HG02763 (cell line): Measurements from ENCODE around the gene CRELD2.
A peak's percentile ranks its signal among the peaks of the same experiment; 100 is the strongest.

Experiments
- ATAC-seq: cut with Tn5 transposase; IDR thresholded peaks from one replicate; pipeline ENCODE4 v1.9.1; 2021; ENCODE audit warnings: mild to moderate bottlenecking, moderate library complexity; ENCODE audit not compliant: unreplicated experiment

CRELD2 gene

GRCh38 chr22:49928555-49929210, 10.2 kb downstream of the CRELD2 start:
- no peak for ATAC-seq

DNA sequence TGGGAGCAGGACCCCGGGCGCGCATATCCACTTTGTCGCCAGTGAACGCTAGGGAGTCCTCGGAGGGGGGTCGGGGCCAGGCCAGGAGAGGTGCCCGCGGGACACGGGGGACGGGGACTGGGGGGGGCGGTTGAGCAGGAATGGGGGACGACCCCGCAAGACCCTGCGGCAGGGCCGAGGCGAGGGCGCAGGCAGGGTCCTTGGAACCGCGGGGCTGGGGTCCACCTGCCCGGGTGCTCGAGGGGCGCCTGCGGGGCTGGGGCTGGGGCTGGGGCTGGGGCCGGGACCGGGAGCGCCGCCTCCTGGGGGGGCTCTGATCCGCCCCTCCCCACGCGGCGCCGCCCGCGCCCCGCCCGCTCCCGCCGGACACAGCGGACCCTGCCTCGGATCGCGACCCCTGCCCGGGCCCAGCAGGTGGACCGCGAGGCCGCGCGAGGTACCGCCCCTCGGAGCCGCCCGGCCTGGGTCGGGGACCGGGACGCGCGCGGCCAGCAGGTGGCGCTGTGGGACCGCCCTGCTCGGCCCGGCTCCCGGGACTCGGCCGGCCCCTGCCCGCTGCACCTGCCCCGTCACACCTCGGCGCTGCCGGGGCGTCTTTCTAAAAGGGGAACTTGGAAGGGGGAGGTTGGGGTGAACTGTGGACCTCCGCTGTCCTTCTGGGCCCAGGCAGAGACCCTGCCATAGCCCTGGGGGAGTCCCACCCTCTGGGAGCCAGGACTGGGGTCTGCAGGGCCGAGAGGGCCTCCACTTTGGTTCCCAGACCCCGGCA, 11.0 kb downstream of the CRELD2 start:
- ATAC-seq, result peak; percentile 43

DNA sequence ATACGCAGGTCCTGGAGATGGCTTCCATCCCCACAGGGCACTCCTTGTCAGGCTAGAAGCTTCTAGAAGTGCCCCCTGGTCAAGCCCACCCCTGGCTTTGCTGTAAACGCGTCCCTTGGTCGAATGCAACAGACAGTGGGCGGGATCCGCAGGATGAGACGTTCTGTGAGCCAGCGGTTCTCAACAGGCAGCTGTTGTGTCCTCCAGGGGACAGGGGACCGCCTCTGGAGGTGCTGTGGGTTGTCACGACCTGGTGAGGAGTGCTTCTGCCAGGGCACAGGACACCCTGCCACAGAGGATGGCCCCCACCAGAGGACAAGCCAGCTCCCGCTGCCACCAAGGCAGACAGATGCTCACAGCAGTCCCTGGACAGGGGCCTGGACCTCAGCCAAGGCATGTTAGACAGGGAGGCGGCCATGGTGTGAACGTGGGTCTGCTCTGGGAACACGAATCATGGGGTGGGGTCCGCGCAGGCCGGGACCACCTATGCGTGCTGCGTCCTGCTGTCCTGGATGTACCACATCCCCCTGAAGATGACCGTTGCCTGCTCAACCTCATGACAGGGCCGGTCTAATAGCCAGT, 11.7 kb downstream of the CRELD2 start:
- no peak for ATAC-seq

- no peak for ATAC-seq
Measured at GRCh38 chr22:49930596-49931412, 12.4 kb downstream of the CRELD2 start.

GRCh38 chr22:49933236-49934159, 15.1 kb downstream of the CRELD2 start:
- ATAC-seq, result no peak

DNA sequence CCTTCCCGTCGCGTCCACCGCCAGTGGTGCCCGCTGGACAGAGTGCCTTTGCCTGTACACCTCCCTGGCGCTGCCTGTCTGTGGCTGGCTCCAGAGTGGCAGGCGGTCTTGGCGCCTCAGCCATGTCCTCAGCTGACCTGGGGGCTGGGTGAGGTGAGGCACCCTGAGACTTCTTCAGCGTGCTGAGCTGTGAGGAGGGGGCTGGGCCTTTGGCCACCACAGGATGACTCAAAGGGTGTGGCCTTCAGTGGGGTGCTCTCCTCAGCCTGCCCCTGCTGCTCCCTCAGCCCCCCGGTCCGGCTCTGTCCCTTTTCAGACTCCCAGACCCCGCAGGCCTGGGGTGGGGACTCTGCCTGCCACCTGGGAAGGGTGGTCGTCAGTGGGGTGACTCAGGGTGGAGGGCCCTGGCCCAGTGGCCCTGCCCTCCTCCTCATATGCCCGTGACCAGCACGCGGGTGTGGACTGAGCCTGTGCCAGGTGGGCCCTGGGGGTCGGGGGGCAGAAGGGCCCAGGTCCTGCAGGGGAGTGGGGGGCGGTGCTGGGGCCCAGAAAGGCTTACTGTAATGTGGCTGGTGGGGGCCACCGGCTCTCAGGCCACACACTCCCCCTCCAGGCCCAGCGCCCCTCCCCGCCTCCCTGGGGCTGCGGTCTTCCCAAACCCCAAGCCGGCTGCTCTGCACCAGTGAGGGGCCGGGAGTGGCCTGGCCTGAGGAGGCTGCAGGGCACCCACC, 15.9 kb downstream of the CRELD2 start:
- ATAC-seq, result no peak

- ATAC-seq, result no peak
Measured at GRCh38 chr22:49934891-49935557, 16.6 kb downstream of the CRELD2 start.

DNA sequence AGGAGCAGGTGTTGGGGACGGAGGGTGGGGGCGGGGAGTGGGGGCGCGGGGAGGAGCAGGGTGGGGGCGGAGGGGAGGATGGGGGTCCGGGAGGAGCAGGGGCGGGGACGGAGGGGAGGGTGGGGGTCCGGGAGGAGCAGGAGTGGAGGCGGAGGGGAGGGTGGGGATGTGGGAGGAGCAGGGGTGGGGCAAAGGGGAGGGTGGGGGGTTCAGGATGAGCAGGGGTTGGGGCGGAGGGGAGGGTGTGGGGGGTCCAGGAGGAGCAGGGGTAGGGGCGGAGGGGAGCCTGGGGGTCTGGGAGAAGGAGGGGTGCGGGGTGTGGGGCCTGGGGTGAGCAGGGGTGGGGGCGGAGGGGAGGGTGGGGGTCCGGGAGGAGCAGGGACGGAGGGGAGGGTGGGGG, 17.1 kb downstream of the CRELD2 start:
- ATAC-seq, result no peak

GRCh38 chr22:49936018-49936972, 17.9 kb downstream of the CRELD2 start:
- ATAC-seq, result peak; percentile 68

GRCh38 chr22:49936973-49937757, 18.7 kb downstream of the CRELD2 start:
- no peak for ATAC-seq

- no peak for ATAC-seq
Measured at GRCh38 chr22:49937758-49938564, 19.5 kb downstream of the CRELD2 start.

- no peak for ATAC-seq
Measured at GRCh38 chr22:49938565-49939136, 20.2 kb downstream of the CRELD2 start.

- no peak for ATAC-seq
Measured at GRCh38 chr22:49941507-49942316, 23.3 kb downstream of the CRELD2 start.

DNA sequence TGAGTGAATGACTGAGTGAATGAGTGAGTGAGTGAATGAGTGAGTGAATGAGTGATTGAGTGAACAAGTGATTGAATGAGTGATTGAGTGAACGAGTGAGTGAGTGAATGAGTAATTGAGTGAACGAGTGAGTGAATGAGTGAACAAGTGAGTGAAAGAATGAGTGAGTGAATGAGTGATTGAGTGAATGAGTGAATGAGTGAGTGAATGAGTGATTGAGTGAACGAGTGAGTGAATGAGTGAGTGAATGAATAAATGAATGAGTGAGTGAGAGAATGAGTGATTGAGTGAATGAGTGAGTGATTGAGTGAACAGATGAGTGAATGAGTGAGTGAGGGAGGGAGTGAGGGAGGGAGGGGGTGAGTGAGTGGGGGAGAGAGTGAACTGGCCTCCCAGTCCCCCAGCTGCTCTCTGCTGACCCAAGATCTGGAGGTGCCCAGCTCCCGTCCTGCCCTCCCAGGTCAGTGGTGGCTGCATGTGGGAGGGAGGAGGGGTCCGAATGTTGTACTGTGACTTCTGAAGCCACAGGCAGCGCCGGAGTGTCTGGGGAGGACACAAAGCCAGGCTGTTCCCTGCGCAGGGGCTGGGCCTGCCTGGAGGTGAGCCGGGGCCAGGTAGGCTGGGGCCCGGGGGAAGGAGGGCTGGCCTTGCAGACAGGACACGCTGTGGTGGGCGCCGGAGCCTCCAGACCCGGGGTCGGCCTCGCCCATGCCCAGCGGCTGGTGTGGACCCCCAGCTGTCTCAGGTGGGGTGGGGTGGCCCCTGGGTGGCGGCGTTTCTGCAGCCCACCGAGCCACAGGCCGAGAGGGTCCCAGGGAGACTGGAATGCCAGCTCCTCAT, 24.4 kb downstream of the CRELD2 start:
- no peak for ATAC-seq
